ELF-1 (cell line): ENCODE measurements around the gene EXTL1.
"Not testable (repeated sequence)": the region's sequence is repeated elsewhere in the genome, so short reads cannot be mapped to it uniquely, and the experiment has no call there.

ENCODE experiments used
- DNase-seq: peaks from one replicate; pipeline ENCODE4 v3.0.0-alpha.2; 2016; ENCODE audit warnings: low read depth, low spot score

EXTL1 gene

GRCh38 chr1:26021647-26022403 lies at the start of gene EXTL1:
Gene EXTL1 (plus strand): TSS chr1:26021775. CDS start chr1:26022647, 872 bp downstream.
- DNase-seq, result peak; percentile 89

GRCh38 chr1:25971811-25972180 lies 49.8 kb upstream of the EXTL1 start:
- no peak for DNase-seq

- no peak for DNase-seq
Measured at GRCh38 chr1:25973610-25974321, 47.8 kb upstream of the EXTL1 start.

GRCh38 chr1:25977801-25978200 lies 43.8 kb upstream of the EXTL1 start:
- no peak for DNase-seq

- no peak for DNase-seq
Measured at GRCh38 chr1:25978403-25978802, 43.2 kb upstream of the EXTL1 start.

- DNase-seq, result no peak
Measured at GRCh38 chr1:25979210-25979609, 42.4 kb upstream of the EXTL1 start.

DNA sequence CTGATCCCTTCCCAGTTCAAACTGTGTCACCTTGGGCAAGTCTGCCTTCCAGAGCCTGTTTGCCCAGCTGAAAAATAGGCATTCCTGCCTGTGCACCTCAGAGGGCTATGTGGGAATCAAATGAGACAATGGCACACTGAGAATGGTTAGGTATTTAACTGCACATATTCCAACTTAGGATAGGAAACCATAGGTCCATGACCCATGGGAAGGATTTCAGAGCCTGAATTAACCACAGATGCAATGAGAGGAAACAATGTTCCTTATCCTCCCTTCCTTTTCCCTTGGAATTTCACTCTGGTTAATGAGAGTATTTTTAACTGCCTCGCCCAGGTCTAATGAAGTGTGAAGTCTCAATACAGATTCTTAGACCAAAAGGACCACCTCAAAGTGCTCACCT lies 36.4 kb upstream of the EXTL1 start:
- no peak for DNase-seq

DNA sequence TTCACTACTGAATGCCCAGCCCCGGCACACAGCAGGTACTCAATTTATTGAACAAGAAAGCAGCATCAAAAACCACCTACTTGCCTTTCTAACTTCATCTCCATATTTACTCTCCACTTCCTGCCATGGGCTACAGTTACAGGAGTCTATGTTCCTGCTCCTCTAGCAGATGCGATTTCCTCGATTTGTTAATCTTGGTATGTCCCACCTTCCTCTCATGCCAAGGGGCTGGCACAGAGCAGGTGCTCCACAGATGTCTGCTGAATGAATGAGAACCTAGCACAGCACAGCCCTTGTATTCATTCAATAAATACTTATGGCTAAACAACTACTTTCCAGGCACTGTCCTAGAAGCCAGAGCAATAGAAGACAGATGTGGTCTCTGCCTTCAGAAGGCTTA lies 35.9 kb upstream of the EXTL1 start:
- DNase-seq, result no peak

DNA sequence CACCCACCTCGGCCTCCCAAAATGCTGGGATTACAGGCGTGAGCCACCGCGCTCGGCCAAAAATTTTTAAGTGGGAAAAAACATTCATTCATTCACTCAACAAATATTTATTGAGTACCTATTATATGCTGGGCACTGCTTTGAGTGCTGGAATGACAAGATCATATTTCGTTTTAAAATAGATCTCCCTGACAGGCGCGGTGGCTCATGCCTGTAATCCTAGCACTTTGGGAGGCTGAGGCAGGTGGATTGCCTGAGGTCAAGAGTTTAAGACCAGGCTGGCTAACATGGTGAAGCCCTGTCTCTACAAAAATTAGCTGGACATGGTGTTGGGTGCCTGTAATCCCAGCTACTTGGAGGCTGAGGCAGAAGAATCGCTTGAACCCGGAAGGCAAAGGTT lies 34.8 kb upstream of the EXTL1 start:
- not testable (repeated sequence) for DNase-seq

DNA sequence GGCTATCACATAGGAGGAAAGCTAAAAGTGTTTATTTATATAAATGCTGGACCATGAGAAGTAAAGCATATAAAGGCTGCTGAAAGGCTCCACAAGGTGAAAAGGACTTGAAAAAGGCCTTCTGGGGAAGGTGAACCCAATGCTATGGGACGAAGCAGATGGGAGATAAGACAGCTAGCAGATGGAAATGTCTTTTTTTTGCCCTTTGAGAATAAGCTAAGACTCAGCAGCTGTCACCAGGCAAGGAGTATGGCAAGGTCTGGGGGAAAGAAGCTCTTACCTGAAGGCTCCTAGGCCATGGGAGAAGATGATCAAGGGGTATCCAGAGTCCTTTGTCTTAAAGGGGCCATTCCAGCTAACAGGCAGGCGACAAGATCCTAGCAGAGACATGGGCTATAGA lies 33.6 kb upstream of the EXTL1 start:
- DNase-seq, result no peak

GRCh38 chr1:25989440-25990234 lies 31.9 kb upstream of the EXTL1 start:
- DNase-seq, result no peak

- no peak for DNase-seq
Measured at GRCh38 chr1:25990251-25990650, 31.3 kb upstream of the EXTL1 start.

DNA sequence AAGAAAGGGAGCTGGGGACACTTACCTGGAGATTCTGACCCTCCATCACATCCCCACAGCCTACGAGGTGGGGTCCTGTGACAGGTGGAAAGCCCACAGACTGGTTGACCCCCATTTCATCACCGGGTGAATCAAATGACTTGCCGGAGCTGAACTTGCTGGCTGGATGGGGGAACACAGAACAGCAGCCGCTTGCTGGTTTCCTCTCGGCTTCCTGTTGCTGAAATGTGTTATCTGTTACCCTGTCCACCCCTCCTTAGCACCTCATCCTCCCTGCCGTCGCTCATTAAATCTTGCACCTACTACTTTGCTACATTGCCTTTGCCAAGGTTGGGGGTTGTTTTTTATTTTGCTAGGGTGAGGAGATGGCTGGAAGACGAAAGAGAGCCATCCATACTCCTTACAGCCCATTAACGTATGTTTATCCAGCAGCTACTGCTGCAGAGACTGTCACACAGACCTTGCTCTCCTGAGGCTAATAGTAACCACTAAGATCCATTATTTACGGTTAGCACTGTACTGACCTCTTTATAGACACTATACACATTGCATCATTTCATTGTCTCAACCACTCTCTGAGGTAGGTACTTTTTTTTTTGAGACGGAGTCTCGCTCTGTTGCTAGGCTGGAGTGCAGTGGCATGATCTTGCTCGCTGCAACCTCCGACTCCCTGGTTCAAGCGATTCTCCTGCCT lies 30.7 kb upstream of the EXTL1 start:
- DNase-seq, result no peak

GRCh38 chr1:25991937-25992688 lies 29.5 kb upstream of the EXTL1 start:
- DNase-seq, result no peak

- DNase-seq, result no peak
Measured at GRCh38 chr1:25992689-25993171, 28.8 kb upstream of the EXTL1 start.

DNA sequence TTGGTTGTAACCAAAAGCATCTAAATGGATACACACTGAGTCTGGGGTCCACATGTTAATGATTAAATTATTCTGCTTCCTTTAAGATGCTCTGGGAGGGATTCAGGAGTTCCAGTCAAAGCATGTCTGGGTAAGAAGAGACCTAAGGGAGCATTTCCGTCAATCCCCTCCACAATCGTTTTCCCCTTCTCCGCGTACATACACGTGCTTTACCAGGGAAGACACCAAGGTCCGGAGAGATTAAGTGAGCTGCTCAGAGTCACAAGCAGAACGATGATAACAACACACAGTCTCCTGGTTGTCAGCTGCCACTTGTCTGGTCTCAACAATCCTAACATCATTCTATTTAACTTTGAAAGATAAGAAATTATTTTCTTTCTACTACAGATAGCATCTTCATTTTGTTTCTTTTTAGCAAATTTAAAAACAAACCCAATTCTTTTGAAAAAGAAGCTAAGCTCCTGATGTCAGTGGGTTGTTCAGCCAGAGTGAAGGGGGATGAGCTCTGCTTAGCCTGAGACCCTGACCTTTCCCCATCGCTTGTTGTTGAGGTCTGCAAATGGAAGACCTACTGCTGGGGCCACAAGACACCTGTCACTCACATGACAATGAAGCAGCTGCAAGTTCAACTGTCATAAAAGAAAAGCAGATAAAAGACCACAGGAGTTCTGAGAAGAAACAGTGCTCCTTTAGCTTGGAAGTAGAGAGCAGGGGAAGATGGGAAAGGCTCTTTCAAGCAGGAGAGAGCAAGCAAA lies 28.2 kb upstream of the EXTL1 start:
- DNase-seq, result no peak

- DNase-seq, result no peak
Measured at GRCh38 chr1:25994402-25995150, 27.0 kb upstream of the EXTL1 start.

DNA sequence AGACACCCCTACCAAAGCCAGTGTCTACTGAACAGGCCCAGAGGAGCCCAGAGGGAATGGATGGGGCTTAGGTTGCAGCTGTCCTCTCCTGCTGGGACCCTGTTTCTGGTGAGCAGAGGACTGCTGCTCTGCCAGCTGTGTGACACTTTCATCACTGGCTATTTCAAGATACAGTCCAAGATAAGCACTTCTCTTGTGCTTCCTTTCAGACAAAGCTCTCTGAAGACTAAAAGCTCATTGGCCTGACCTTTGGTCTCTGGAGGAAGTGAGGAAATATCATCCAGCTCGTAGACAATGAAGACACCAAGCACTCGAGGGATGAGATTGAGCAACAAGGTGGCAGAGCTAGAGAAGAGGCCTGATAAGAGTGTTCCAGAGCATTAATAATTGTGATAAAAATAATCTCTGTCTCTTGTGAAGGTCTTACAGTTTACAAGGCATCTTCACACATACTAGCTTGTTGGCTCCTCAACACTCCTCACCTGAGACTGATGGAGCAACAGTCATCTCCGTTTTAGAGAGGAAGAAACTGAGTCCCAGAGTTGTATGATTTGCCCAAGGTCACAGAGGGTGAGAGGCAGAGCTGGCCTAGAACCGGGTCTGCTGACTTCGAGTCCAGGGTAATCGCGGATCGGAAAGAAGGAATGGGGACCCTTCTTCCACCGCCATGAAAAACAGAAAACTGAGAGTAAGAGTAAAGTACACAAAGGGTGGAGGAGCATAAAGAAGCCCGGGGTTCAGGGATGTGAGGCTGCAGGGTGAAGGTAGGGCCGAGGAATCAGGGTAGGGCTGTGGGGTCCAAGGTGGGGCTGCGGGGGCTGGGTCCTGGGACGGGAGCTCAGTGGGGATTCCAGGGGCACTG lies 24.4 kb upstream of the EXTL1 start:
- DNase-seq, result no peak
